ENCODE data around the gene MADD. TPM values are rescaled to one million over a fixed set of nuclear protein-coding genes. Genes with fewer than 3 reads are reported as not detected.

MADD gene
- total and polyA plus RNA-seq, 2 donors (not counting 1 experiment from before 2014, with no cell fraction given): 56.8 to 108 TPM

DNA sequence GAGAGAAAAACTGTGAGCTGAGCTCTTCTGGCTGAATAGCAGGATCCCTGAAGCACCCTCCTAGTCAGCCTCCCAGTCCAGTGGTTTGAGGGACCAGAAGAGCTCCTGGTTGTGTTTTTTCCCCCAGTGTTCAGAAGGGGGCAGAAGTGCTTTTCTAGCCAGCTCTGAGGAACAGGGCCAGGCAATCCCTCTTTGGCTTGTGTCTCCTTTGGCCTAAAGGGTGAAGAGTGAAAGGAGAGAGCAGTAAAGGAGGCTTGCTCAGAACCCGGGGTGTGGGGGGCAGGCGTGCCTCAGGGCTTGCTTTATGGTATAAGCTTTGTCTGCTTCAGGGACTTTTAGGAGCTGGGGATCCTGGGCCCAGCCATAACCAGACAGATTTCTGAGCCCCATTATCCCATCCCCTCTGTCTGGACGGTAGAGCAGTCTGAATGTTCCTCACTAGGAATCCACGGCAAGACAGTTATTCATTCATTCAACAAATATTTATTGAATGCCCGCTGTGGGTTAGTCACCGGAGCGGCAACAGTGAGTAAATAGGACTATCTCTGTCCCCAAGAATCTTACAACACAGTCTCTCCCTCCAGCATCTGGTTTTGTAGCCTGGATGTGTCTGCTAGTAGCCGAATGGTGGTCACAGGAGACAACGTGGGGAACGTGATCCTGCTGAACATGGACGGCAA is 35.8 kb upstream of the MADD start:
- ChIA-PET POLR2A (interaction anchor here (2.1 kb wide), 1 partner anchor 19 kb away, joined by 6 read pairs; the partner anchor contains the start of gene DDB2), CTCF (interaction anchor here (1.2 to 3.2 kb wide), 2 partner anchors 25 to 177 kb away, joined by 3 to 13 read pairs; no protein-coding TSS in a partner anchor)
- Histone ChIP-seq H2AFZ (ENCODE audit: insufficient read depth, low read depth, low read length, poor library complexity, severe bottlenecking) (no peak overlapping the region), H3K9me3 (ENCODE audit: control extremely low read depth in 1 of 3, control insufficient read depth in 2 of 3, insufficient read depth in 1 of 3, low read length in 2 of 3) (no peaks in the 10 kb centered on the region), H3K27me3 (replicated peaks in 1 of 4; ENCODE audit: control extremely low read depth in 1 of 4, control insufficient read depth in 3 of 4, insufficient read depth in 4 of 4, low read length in 3 of 4) (no peaks in the 10 kb centered on the region), H4K20me1 (ENCODE audit: control insufficient read depth, insufficient read depth, low read length, poor library complexity, severe bottlenecking) (no peaks in the 10 kb centered on the region), H3K9ac (ENCODE audit: low read length) (no peak overlapping the region), H3K27ac (ENCODE audit: low read length in 2 of 2) (no peak overlapping the region), H3K4me1 (ENCODE audit: control insufficient read depth in 2 of 2, insufficient read depth in 2 of 2, low read length in 2 of 2) (no peaks in the 10 kb centered on the region), H3K79me2 (ENCODE audit: control insufficient read depth, insufficient read depth, low read length) (no peaks in the 10 kb centered on the region), H3K4me2 (replicated peaks; ENCODE audit: low read depth, low read length, poor library complexity, severe bottlenecking) (no peak overlapping the region), H3K4me3 (ENCODE audit: control extremely low read depth in 1 of 5, extremely low read depth in 1 of 5, insufficient read depth in 1 of 5, low read depth in 2 of 5, low read length in 4 of 5) (no peak overlapping the region), H3K36me3 (replicated peaks in 1 of 2; ENCODE audit: control extremely low read depth in 1 of 2, control insufficient read depth in 1 of 2, extremely low read depth in 1 of 2, insufficient read depth in 2 of 2, low read length in 1 of 2) (peaks cover 2 to 27% of the 10 kb centered on the region in 2 experiments)
- ATAC-seq (ENCODE audit: low read depth) (no peak), DNase-seq (no peak)
- H3K27me3 Mint-ChIP-seq: no peaks in the 10 kb centered on the region
- H3K9me3 Mint-ChIP-seq (ENCODE audit: insufficient read depth): no peaks in the 10 kb centered on the region
- H3K4me3 Mint-ChIP-seq: no peak overlapping the region
- 80% methylated on average over 7 of the region's 11 CpGs for WGBS (ENCODE audit: insufficient coverage)
- H3K27ac Mint-ChIP-seq: no peak overlapping the region
- intact Hi-C loops (cut with micrococcal nuclease): no loop called here
- H3K4me1 Mint-ChIP-seq: no peaks in the 10 kb centered on the region
- TF ChIP-seq CTCF (IDR thresholded peaks at IDR 0.05) (no peak), EZH2 (IDR thresholded peaks at IDR 0.05; ENCODE audit: borderline replicate concordance, insufficient read depth, low read depth, low read length, poor library complexity, severe bottlenecking) (no peak)

DNA sequence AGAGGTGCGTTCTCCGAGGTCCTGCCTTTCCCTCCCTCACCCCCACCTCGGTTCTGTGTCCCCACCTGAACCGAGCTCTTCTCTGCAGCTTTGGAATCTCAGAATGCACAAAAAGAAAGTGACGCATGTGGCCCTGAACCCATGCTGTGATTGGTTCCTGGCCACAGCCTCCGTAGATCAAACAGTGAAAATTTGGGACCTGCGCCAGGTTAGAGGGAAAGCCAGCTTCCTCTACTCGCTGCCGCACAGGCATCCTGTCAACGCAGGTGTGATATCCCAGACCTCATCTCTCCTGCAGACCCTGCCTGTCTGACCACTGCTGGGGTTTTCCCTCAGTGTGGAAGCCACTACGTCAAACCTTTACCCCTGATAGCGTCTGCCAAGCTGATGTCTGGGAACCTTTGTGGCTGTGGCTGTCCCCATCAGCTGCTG is 35.2 kb upstream of the MADD start:
- intact Hi-C loops (cut with micrococcal nuclease): no loop called here
- H3K4me1 ChIP-seq (ENCODE audit: control insufficient read depth in 2 of 2, insufficient read depth in 2 of 2, low read length in 2 of 2): no peaks in the 10 kb centered on the region
- H3K4me3 Mint-ChIP-seq: no peak overlapping the region
- H3K4me1 Mint-ChIP-seq: no peaks in the 10 kb centered on the region
- H3K9me3 Mint-ChIP-seq (ENCODE audit: insufficient read depth): no peaks in the 10 kb centered on the region
- no peak overlapping the region for H2AFZ ChIP-seq (ENCODE audit: insufficient read depth, low read depth, low read length, poor library complexity, severe bottlenecking)
- H3K9ac ChIP-seq (ENCODE audit: low read length): no peak overlapping the region
- DNase-seq: no peak
- H3K36me3 ChIP-seq (replicated peaks in 1 of 2; ENCODE audit: control extremely low read depth in 1 of 2, control insufficient read depth in 1 of 2, extremely low read depth in 1 of 2, insufficient read depth in 2 of 2, low read length in 1 of 2): peaks cover 3 to 33% of the 10 kb centered on the region in 2 experiments
- no peaks in the 10 kb centered on the region for H3K27me3 ChIP-seq (replicated peaks in 1 of 4; ENCODE audit: control extremely low read depth in 1 of 4, control insufficient read depth in 3 of 4, insufficient read depth in 4 of 4, low read length in 3 of 4)
- H3K27me3 Mint-ChIP-seq: no peaks in the 10 kb centered on the region
- ChIA-PET CTCF (interaction anchor here (1.2 to 3.2 kb wide), 2 partner anchors 25 to 177 kb away, joined by 3 to 13 read pairs; no protein-coding TSS in a partner anchor), POLR2A (interaction anchor here (2.1 kb wide), 1 partner anchor 20 kb away, joined by 6 read pairs; the partner anchor contains the start of gene DDB2)
- no peaks in the 10 kb centered on the region for H3K79me2 ChIP-seq (ENCODE audit: control insufficient read depth, insufficient read depth, low read length)
- H3K27ac Mint-ChIP-seq: no peak overlapping the region
- ATAC-seq (ENCODE audit: low read depth): no peak
- TF ChIP-seq CTCF (IDR thresholded peaks at IDR 0.05) (no peak), EZH2 (IDR thresholded peaks at IDR 0.05; ENCODE audit: borderline replicate concordance, insufficient read depth, low read depth, low read length, poor library complexity, severe bottlenecking) (no peak)
- H3K9me3 ChIP-seq (ENCODE audit: control extremely low read depth in 1 of 3, control insufficient read depth in 2 of 3, insufficient read depth in 1 of 3, low read length in 2 of 3): no peaks in the 10 kb centered on the region
- H3K4me2 ChIP-seq (replicated peaks; ENCODE audit: low read depth, low read length, poor library complexity, severe bottlenecking): no peak overlapping the region
- H3K4me3 ChIP-seq (ENCODE audit: control extremely low read depth in 1 of 5, extremely low read depth in 1 of 5, insufficient read depth in 1 of 5, low read depth in 2 of 5, low read length in 4 of 5): no peak overlapping the region
- no peaks in the 10 kb centered on the region for H4K20me1 ChIP-seq (ENCODE audit: control insufficient read depth, insufficient read depth, low read length, poor library complexity, severe bottlenecking)
- 64% methylated on average over 12 of the region's 12 CpGs for WGBS (ENCODE audit: insufficient coverage)
- no peak overlapping the region for H3K27ac ChIP-seq (ENCODE audit: low read length in 2 of 2)

Data from B cell (primary cell).